Measurements from ENCODE around the gene HTR1D.
A peak's percentile ranks its signal among the peaks of the same experiment; 100 is the strongest.
"Not testable (repeated sequence)": the region's sequence is repeated elsewhere in the genome, so short reads cannot be mapped to it uniquely, and the experiment has no call there.

Gene HTR1D, protein sequence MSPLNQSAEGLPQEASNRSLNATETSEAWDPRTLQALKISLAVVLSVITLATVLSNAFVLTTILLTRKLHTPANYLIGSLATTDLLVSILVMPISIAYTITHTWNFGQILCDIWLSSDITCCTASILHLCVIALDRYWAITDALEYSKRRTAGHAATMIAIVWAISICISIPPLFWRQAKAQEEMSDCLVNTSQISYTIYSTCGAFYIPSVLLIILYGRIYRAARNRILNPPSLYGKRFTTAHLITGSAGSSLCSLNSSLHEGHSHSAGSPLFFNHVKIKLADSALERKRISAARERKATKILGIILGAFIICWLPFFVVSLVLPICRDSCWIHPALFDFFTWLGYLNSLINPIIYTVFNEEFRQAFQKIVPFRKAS

DNA sequence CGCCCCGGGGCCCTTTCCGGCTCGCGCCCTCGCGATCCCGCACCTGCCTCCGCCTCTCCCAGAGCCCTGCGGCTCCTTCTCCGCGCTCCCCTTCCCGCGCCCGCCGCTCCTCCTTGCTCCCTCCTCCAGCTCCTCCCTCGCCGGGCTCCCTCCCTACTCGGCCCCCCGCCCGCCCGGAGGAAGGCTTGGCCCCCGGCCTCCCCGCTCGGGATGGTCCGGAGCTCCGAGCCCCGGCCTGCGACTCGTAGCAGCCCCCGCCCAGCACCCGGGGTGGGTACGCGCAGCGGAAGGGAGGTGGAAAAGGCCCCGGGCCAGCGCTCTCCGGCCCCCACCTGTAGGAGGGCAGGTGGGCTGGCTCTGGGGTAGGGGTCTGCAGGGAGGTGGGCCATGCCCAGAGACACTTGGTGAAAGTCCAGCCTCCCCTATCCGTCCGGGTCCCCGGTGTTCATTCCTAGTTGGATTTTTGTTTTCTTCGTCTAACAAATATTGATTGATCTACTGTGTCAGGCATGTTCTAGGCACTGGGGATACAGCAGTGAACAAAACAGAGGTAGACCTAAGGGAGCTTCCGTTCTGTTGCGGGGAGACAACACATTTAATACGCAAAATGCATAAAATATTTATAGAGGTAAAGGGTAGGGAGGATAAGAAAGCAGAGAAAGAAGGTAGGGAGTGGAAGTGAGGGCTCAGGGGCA lies at the start of gene HTR1D:
Gene HTR1D, minus strand, starts transcription at position 82 of the 695 bp plus-strand sequence. CDS start 23,283 bp downstream, outside the sequence.
- TF ChIP-seq, protein P1, sequence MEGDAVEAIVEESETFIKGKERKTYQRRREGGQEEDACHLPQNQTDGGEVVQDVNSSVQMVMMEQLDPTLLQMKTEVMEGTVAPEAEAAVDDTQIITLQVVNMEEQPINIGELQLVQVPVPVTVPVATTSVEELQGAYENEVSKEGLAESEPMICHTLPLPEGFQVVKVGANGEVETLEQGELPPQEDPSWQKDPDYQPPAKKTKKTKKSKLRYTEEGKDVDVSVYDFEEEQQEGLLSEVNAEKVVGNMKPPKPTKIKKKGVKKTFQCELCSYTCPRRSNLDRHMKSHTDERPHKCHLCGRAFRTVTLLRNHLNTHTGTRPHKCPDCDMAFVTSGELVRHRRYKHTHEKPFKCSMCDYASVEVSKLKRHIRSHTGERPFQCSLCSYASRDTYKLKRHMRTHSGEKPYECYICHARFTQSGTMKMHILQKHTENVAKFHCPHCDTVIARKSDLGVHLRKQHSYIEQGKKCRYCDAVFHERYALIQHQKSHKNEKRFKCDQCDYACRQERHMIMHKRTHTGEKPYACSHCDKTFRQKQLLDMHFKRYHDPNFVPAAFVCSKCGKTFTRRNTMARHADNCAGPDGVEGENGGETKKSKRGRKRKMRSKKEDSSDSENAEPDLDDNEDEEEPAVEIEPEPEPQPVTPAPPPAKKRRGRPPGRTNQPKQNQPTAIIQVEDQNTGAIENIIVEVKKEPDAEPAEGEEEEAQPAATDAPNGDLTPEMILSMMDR (conservative IDR thresholded peaks at IDR 0.05; ENCODE audit: control insufficient read depth, insufficient read depth, low read depth, low read length), result no peak
- H3K4me3 ChIP-seq (ENCODE audit: control insufficient read depth, low read depth, low read length), result no peak within 1 kb of the TSS
- no peak for DNase-seq (ENCODE audit: low read depth)

- TF ChIP-seq, protein P1 (conservative IDR thresholded peaks at IDR 0.05; ENCODE audit: control insufficient read depth, insufficient read depth, low read depth, low read length), result no peak
- no peak overlapping the region for H3K4me3 ChIP-seq (ENCODE audit: control insufficient read depth, low read depth, low read length)
- no peak for DNase-seq (ENCODE audit: low read depth)
Measured at GRCh38 chr1:23263380-23263887, 46.1 kb upstream of the HTR1D start.

- not testable (repeated sequence) for H3K4me3 ChIP-seq (ENCODE audit: control insufficient read depth, low read depth, low read length); DNase-seq (ENCODE audit: low read depth)
Measured at GRCh38 chr1:23258082-23258481, 40.8 kb upstream of the HTR1D start.

DNA sequence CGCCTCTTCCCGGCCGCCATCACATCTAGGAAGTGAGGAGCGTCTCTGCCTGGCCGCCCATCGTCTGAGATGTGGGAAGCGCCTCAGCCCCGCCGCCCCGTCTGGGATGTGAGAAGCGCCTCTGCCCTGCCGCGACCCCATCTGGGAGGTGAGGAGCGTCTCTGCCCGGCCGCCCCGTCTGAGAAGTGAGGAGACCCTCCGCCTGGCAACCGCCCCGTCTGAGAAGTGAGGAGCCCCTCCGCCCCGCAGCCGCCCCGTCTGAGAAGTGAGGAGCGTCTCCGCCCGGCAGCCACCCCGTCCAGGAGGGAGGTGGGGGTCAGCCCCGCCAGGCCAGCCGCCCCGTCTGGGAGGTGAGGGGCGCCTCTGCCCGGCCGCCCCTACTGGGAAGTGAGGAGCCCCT lies 40.1 kb upstream of the HTR1D start:
- DNase-seq (ENCODE audit: low read depth); H3K4me3 ChIP-seq (ENCODE audit: control insufficient read depth, low read depth, low read length): not testable (repeated sequence)

DNA sequence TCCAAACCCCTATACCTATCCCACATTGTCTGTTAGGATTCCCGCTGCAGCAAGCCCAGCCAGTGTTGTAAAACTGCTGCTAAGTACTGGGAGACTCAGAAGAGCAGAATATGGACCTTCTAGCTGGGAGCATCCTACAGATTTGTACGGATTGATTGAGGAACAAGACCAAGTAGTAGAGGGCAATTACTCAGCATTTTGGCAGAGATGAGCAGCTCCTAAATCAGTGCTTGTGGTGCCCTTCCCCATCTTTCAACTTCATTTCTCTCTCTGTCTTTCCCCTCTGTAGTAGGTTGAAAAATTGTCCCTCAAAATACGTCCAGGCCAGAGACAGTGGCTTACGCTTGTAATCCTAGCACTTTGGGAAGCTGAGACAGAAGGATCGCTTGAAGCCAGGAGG lies 37.3 kb upstream of the HTR1D start:
- H3K4me3 ChIP-seq (ENCODE audit: control insufficient read depth, low read depth, low read length), result no peak overlapping the region
- no peak for DNase-seq (ENCODE audit: low read depth)

DNA sequence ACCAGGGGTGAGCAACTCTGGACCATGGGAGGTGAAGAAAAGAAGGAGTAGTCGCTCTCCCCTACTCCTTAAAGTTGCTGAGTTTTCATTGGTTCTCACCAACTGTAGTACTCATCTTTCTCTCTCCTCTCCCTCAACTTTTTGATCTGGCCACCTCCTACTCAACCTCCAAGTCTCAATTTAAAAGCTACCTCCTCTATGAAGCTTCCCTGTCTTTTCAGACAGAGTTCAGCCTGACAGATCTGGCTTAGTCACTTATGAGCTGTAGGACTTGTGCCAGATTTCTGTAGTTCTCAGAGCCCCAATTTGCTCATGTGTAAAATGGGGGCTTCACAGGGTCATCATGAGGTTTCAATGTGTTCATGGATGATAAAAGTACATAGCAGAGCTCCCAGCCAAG lies 34.5 kb upstream of the HTR1D start:
- peak; percentile 7 for DNase-seq (ENCODE audit: low read depth)
- H3K4me3 ChIP-seq (ENCODE audit: control insufficient read depth, low read depth, low read length), result no peak overlapping the region
- TF ChIP-seq, protein P1 (conservative IDR thresholded peaks at IDR 0.05; ENCODE audit: control insufficient read depth, insufficient read depth, low read depth, low read length), result no peak

More for the DNA sequence above, 37.3 kb upstream of the HTR1D start:
- TF ChIP-seq, protein P1 (conservative IDR thresholded peaks at IDR 0.05; ENCODE audit: control insufficient read depth, insufficient read depth, low read depth, low read length), result no peak

- TF ChIP-seq, protein P1 (conservative IDR thresholded peaks at IDR 0.05; ENCODE audit: control insufficient read depth, insufficient read depth, low read depth, low read length), result no peak
- DNase-seq (ENCODE audit: low read depth), result no peak
Measured at GRCh38 chr1:23249787-23250454, 32.6 kb upstream of the HTR1D start.

More at GRCh38 chr1:23249787-23250454, 32.6 kb upstream of the HTR1D start:
- no peak overlapping the region for H3K4me3 ChIP-seq (ENCODE audit: control insufficient read depth, low read depth, low read length)

Measured in fibroblast of mammary gland (primary cell).